Neural crest cell (in vitro differentiated cells): ENCODE measurements around the gene RRAGA. TPM values are rescaled to one million over a fixed set of nuclear protein-coding genes. Genes with fewer than 3 reads are reported as not detected.

Experiments used
- DNase-seq: peaks from one replicate; pipeline ENCODE4 v3.0.0; 2021; ENCODE audit warnings: low read depth, mixed read lengths, low spot score
- H3K27ac Mint-ChIP-seq: one replicate; pipeline ENCODE4 v1.8.0; 2021; ENCODE audit warnings: mild to moderate bottlenecking, mixed read lengths; ENCODE audit not compliant: unreplicated experiment
- H3K27me3 Mint-ChIP-seq: 2 replicates; pipeline ENCODE4 v1.8.0; 2021; ENCODE audit warnings: low read depth, mild to moderate bottlenecking, mixed read lengths
- H3K36me3 Mint-ChIP-seq: 2 replicates; pipeline ENCODE4 v1.8.0; 2021; ENCODE audit warnings: low read depth, mild to moderate bottlenecking, mixed read lengths
- H3K4me1 Mint-ChIP-seq: 2 replicates; pipeline ENCODE4 v1.8.0; 2021; ENCODE audit warnings: mixed read lengths
- H3K4me3 Mint-ChIP-seq: one replicate; pipeline ENCODE4 v1.8.0; 2021; ENCODE audit warnings: mild to moderate bottlenecking, mixed read lengths
- H3K9me3 Mint-ChIP-seq: 2 replicates; pipeline ENCODE4 v1.8.0; 2021; ENCODE audit warnings: mixed read lengths
- CTCF ChIP-seq: fragments of 200-600 bp; sonication (generic); conservative IDR thresholded peaks from 2 replicates; pipeline ENCODE4 v1.5.0; 2021; ENCODE audit warnings: antibody characterized with exemption, mild to moderate bottlenecking
- total RNA-seq: library from RNA; stranded (reverse); gene quantifications from 2 replicates; pipeline ENCODE4 v1.2.1, GENCODE V29; 2021

RRAGA gene
- total RNA-seq, 1 donor from 2014 or later = 57.5 TPM

GRCh38 chr9:19022206-19022605 lies 27.0 kb upstream of the RRAGA start:
- Mint-ChIP-seq H3K36me3 (no peaks in the 10 kb centered on the region), H3K4me3 (no peak overlapping the region), H3K27ac (no peak overlapping the region), H3K4me1 (no peaks in the 10 kb centered on the region), H3K9me3 (peaks cover 3% of the 10 kb centered on the region), H3K27me3 (no peaks in the 10 kb centered on the region)
- TF ChIP-seq CTCF = no peak
- DNase-seq = no peak

GRCh38 chr9:19023078-19023477 lies 26.1 kb upstream of the RRAGA start:
- DNase-seq = no peak
- H3K27ac Mint-ChIP-seq = no peak overlapping the region
- H3K27me3 Mint-ChIP-seq = no peaks in the 10 kb centered on the region
- no peaks in the 10 kb centered on the region for H3K4me1 Mint-ChIP-seq
- no peaks in the 10 kb centered on the region for H3K36me3 Mint-ChIP-seq
- no peak overlapping the region for H3K4me3 Mint-ChIP-seq
- no peak for TF ChIP-seq CTCF
- peaks cover 3% of the 10 kb centered on the region for H3K9me3 Mint-ChIP-seq

GRCh38 chr9:19026375-19026774 lies 22.9 kb upstream of the RRAGA start:
- no peaks in the 10 kb centered on the region for H3K4me1 Mint-ChIP-seq
- no peak for DNase-seq
- no peaks in the 10 kb centered on the region for H3K36me3 Mint-ChIP-seq
- no peak overlapping the region for H3K4me3 Mint-ChIP-seq
- H3K9me3 Mint-ChIP-seq = no peaks in the 10 kb centered on the region
- H3K27ac Mint-ChIP-seq = no peak overlapping the region
- peaks cover 2% of the 10 kb centered on the region for H3K27me3 Mint-ChIP-seq
- TF ChIP-seq CTCF = no peak

- Mint-ChIP-seq H3K4me1 (no peaks in the 10 kb centered on the region), H3K27ac (no peak overlapping the region)
Observed at GRCh38 chr9:19027825-19028224, 21.4 kb upstream of the RRAGA start.

GRCh38 chr9:19028835-19029451 lies 20.3 kb upstream of the RRAGA start:
- H3K4me3 Mint-ChIP-seq = no peak overlapping the region
- H3K36me3 Mint-ChIP-seq = no peaks in the 10 kb centered on the region
- H3K4me1 Mint-ChIP-seq = no peaks in the 10 kb centered on the region
- peak; percentile 86 for TF ChIP-seq CTCF
- H3K27me3 Mint-ChIP-seq = peaks cover 2% of the 10 kb centered on the region
- no peak overlapping the region for H3K27ac Mint-ChIP-seq
- peak; percentile 39 for DNase-seq
- H3K9me3 Mint-ChIP-seq = no peaks in the 10 kb centered on the region

More at GRCh38 chr9:19027825-19028224, 21.4 kb upstream of the RRAGA start:
- DNase-seq = no peak
- Mint-ChIP-seq H3K4me3 (no peak overlapping the region), H3K27me3 (peaks cover 2% of the 10 kb centered on the region), H3K9me3 (no peaks in the 10 kb centered on the region), H3K36me3 (no peaks in the 10 kb centered on the region)
- TF ChIP-seq CTCF = no peak
